Neuronal stem cell (in vitro differentiated cells): ENCODE results near the gene USP24.

ENCODE experiments used
- DNase-seq: peaks from one replicate; pipeline ENCODE4 v3.0.0-alpha.2; 2013; ENCODE audit warnings: low spot score
- H2AFZ ChIP-seq: one replicate; pipeline ENCODE4 v1.6.1; 2013; ENCODE audit warnings: mild to moderate bottlenecking, low read length, inconsistent platforms
- H2AK5ac ChIP-seq: 2 replicates; pipeline ENCODE4 v1.6.1; 2013; ENCODE audit warnings: low read depth, mild to moderate bottlenecking, inconsistent platforms, low read length, moderate library complexity, mixed read lengths
- H2BK120ac ChIP-seq: 2 replicates; pipeline ENCODE4 v1.6.1; 2013; ENCODE audit warnings: low read depth, mild to moderate bottlenecking, inconsistent platforms, low read length, moderate library complexity, mixed read lengths
- H2BK12ac ChIP-seq: one replicate; pipeline ENCODE4 v1.6.1; 2013; ENCODE audit warnings: low read length, inconsistent platforms
- H2BK15ac ChIP-seq: 2 replicates; pipeline ENCODE4 v1.6.1; 2013; ENCODE audit warnings: mild to moderate bottlenecking, low read length, inconsistent platforms, mixed read lengths
- H2BK5ac ChIP-seq: one replicate; pipeline ENCODE4 v1.6.1; 2013; ENCODE audit warnings: inconsistent platforms, mild to moderate bottlenecking, low read length, moderate library complexity
- H3K14ac ChIP-seq: one replicate; pipeline ENCODE4 v1.6.1; 2013; ENCODE audit warnings: low read length, inconsistent platforms
- H3K18ac ChIP-seq: 2 replicates; pipeline ENCODE4 v1.6.1; 2013; ENCODE audit warnings: low read length, inconsistent platforms
- H3K23ac ChIP-seq: 2 replicates; pipeline ENCODE4 v1.6.1; 2013; ENCODE audit warnings: low read depth, mild to moderate bottlenecking, mixed read lengths, low read length, inconsistent platforms; ENCODE audit not compliant: poor library complexity
- H3K27ac ChIP-seq: replicated peaks from 3 replicates; pipeline ENCODE4 v1.5.1; 2013; ENCODE audit warnings: low read length, inconsistent platforms
- H3K27me3 ChIP-seq, 3 experiments: 2 replicates each; pipeline ENCODE4 v1.6.1; 2013; ENCODE audit warnings: low read length in 3 of 3, mild to moderate bottlenecking in 2 of 3, inconsistent platforms in 1 of 3, low read depth in 1 of 3, mixed read lengths in 1 of 3, moderate library complexity in 1 of 3; ENCODE audit not compliant: control insufficient read depth in 3 of 3, insufficient read depth in 3 of 3
- H3K36me3 ChIP-seq, 2 donors: replicated peaks in 1 of 2; 2 replicates each; pipeline ENCODE4 v1.6.1; 2013; ENCODE audit warnings: low read length in 2 of 2; ENCODE audit not compliant: control insufficient read depth in 2 of 2, insufficient read depth in 2 of 2
- H3K4ac ChIP-seq: 2 replicates; pipeline ENCODE4 v1.6.1; 2013; ENCODE audit warnings: inconsistent platforms, mild to moderate bottlenecking, low read length, moderate library complexity
- H3K4me1 ChIP-seq, 2 donors: 1 replicate in 1 of 2; 2 replicates in 1 of 2; pipeline ENCODE4 v1.6.1; 2013; ENCODE audit warnings: low read length in 2 of 2, low read depth in 1 of 2; ENCODE audit not compliant: control insufficient read depth in 2 of 2, insufficient read depth in 1 of 2
- H3K4me2 ChIP-seq: one replicate; pipeline ENCODE4 v1.6.1; 2013; ENCODE audit warnings: mild to moderate bottlenecking, low read length, inconsistent platforms; ENCODE audit not compliant: insufficient read depth, poor library complexity, severe bottlenecking
- H3K4me3 ChIP-seq, 2 donors: 2 replicates each; pipeline ENCODE4 v1.5.1; 2013; ENCODE audit warnings: low read length in 2 of 2, mild to moderate bottlenecking in 2 of 2, inconsistent platforms in 1 of 2, moderate library complexity in 1 of 2
- H3K79me1 ChIP-seq: one replicate; pipeline ENCODE4 v1.6.1; 2013; ENCODE audit warnings: low read depth, mild to moderate bottlenecking, inconsistent platforms, low read length, moderate library complexity
- H3K9ac ChIP-seq: one replicate; pipeline ENCODE4 v1.6.1; 2013; ENCODE audit warnings: mild to moderate bottlenecking, low read depth, low read length, inconsistent platforms; ENCODE audit not compliant: poor library complexity
- H3K9me3 ChIP-seq, 2 donors: replicated peaks in 1 of 2; 2 replicates each; pipeline versions ENCODE3 to v1.6.1; 2013; ENCODE audit warnings: low read length in 2 of 2, mild to moderate bottlenecking in 2 of 2, inconsistent platforms in 1 of 2, low read depth in 1 of 2, mixed read lengths in 1 of 2, moderate library complexity in 1 of 2; ENCODE audit not compliant: control insufficient read depth in 2 of 2, insufficient read depth in 1 of 2
- H4K8ac ChIP-seq: one replicate; pipeline ENCODE4 v1.6.1; 2013; ENCODE audit warnings: low read depth, mild to moderate bottlenecking, inconsistent platforms, low read length, moderate library complexity
- H4K91ac ChIP-seq: one replicate; pipeline ENCODE4 v1.6.1; 2013; ENCODE audit warnings: low read length, low read depth, mild to moderate bottlenecking, inconsistent platforms; ENCODE audit not compliant: poor library complexity
- WGBS, 2 donors: extraction: QIAGEN DNeasy Blood & Tissue Kit; methylation state at CpG; one replicate each; pipeline ENCODE4 v1.1.7; 2013; ENCODE audit warnings: missing lambda C conversion rate in 2 of 2, mixed read lengths in 1 of 2; ENCODE audit not compliant: insufficient read length in 2 of 2, insufficient replicate concordance in 1 of 2; ENCODE audit errors: extremely low coverage in 2 of 2; 5-methylcytosine and 5-hydroxymethylcytosine counted together

The USP24 gene

DNA sequence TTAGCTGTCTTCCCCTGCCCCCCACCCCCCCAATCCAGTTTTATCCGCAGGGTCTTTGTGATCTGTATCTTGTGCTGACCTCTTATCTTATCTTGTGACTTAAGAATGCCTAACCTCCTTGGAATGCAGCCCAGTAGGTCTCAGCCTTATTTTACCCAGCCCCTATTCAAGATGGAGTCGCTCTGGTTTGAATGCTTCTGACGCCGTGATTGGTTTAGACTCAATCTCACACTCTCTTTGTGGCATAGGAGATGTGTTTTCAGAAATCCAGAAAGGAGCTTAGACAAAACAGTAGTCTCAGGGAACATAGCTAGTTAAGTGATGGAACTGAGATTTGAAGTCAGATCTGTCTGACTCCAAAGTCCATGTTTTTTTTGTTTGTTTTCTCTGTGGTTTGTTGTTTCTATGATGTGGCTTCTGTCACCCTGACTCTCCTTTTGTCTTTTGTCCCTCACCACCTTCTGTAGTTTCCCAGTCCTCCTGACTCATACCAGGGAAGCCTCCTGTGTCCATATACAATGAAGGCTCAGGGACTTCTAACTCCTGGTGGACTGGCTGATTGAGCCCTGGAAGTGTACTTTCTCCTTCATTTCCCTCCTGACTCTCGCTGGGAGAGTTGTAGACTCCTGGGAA, 18.1 kb upstream of the USP24 start:
- no peak overlapping the region for H3K27ac ChIP-seq

DNA sequence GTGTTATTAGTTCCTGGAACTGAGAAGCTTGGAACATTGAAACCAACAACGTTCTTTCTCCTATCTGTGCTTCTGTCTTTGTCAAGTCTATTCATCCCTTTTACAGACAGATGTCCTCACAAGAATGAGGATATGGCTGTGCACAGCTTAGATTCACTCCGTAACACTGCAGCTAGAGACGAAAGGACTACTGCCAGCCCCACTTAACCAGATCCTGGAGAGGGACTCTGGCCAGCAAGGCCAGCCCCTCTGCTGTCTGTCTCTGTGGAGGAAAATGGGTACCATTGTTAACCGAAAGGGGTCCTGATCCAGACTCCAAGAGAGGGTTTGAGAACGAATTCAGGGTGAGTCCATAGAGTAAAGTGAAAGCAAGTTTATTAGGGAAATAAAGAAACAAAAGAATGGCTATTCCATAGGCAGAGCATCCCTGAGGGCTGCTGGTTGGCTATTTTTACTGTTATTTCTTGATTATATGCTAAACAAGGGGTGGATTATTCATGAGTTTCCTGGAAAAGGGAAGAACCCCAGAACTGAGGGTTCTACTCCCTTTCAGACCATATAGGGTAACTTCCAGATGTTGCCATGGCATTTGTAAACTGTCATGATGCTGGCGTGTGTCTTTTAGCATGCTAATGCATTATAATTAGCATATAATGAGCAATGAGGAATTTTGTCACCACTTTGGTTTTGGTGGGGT, 17.4 kb upstream of the USP24 start:
- Histone ChIP-seq H2AK5ac (no peak overlapping the region), H3K9me3 (no peaks in the 10 kb centered on the region), H3K79me1 (no peaks in the 10 kb centered on the region), H3K27ac (no peak overlapping the region), H3K36me3 (no peaks in the 10 kb centered on the region), H3K4me3 (no peak overlapping the region), H2BK5ac (no peak overlapping the region), H2BK120ac (no peak overlapping the region), H2AFZ (no peak overlapping the region), H3K4me1 (no peaks in the 10 kb centered on the region), H3K9ac (no peak overlapping the region), H3K14ac (no peak overlapping the region), H2BK12ac (no peak overlapping the region), H3K18ac (no peak overlapping the region), H3K4ac (no peak overlapping the region), H4K8ac (no peak overlapping the region), H3K4me2 (no peak overlapping the region), H2BK15ac (no peak overlapping the region), H4K91ac (no peak overlapping the region), H3K23ac (no peak overlapping the region), H3K27me3 (no peaks in the 10 kb centered on the region)
- DNase-seq, result no peak
- WGBS, 2 donors, result no CpG with 5 or more reads among the region's 6 CpGs

More for the DNA sequence above, 18.1 kb upstream of the USP24 start:
- no CpG with 5 or more reads among the region's 5 CpGs for WGBS, 2 donors
- H3K9me3 ChIP-seq, result no peaks in the 10 kb centered on the region
- H4K91ac ChIP-seq, result no peak overlapping the region
- no peak overlapping the region for H2BK5ac ChIP-seq
- no peak overlapping the region for H2AFZ ChIP-seq
- H3K14ac ChIP-seq, result no peak overlapping the region
- H2BK15ac ChIP-seq, result no peak overlapping the region
- H2BK12ac ChIP-seq, result no peak overlapping the region
- H3K79me1 ChIP-seq, result no peaks in the 10 kb centered on the region
- no peaks in the 10 kb centered on the region for H3K4me1 ChIP-seq
- H4K8ac ChIP-seq, result no peak overlapping the region
- DNase-seq, result no peak
- no peaks in the 10 kb centered on the region for H3K27me3 ChIP-seq
- H3K4me2 ChIP-seq, result no peak overlapping the region
- H3K9ac ChIP-seq, result no peak overlapping the region
- H3K18ac ChIP-seq, result no peak overlapping the region
- no peaks in the 10 kb centered on the region for H3K36me3 ChIP-seq
- no peak overlapping the region for H3K23ac ChIP-seq
- no peak overlapping the region for H2AK5ac ChIP-seq
- no peak overlapping the region for H3K4ac ChIP-seq
- H3K4me3 ChIP-seq, result no peak overlapping the region
- no peak overlapping the region for H2BK120ac ChIP-seq

DNA sequence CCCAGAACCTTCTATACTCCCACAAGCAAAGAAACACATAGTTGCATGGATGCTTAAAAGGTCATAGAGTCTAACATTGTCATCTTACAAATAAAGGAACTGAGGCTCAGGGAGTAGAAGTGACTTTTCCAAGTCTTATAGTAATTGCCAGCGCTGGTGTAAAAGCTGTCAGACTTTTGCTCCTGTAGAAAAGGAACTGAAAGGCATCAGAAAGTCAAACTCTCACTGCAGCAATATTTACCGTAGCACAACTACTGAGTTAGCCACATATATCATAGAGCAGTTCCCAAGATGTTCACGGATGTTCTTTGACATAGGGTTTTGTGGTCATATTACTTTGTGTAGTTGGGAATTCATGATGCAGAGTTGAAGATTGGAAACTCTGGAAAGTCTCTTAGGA, 16.6 kb upstream of the USP24 start:
- Histone ChIP-seq H3K14ac (no peak overlapping the region), H4K91ac (no peak overlapping the region), H3K9ac (no peak overlapping the region), H2BK5ac (no peak overlapping the region), H2BK15ac (no peak overlapping the region), H3K23ac (no peak overlapping the region), H3K4me1 (no peaks in the 10 kb centered on the region), H3K4ac (no peak overlapping the region), H2AK5ac (no peak overlapping the region), H3K4me3 (no peak overlapping the region), H3K9me3 (no peaks in the 10 kb centered on the region), H3K79me1 (no peaks in the 10 kb centered on the region), H3K27ac (no peak overlapping the region), H2AFZ (no peak overlapping the region), H3K4me2 (no peak overlapping the region), H3K36me3 (no peaks in the 10 kb centered on the region), H3K18ac (no peak overlapping the region), H2BK12ac (no peak overlapping the region), H2BK120ac (no peak overlapping the region), H4K8ac (no peak overlapping the region), H3K27me3 (no peaks in the 10 kb centered on the region)
- DNase-seq, result no peak
- WGBS, 2 donors, result no CpG with 5 or more reads among the region's 3 CpGs

DNA sequence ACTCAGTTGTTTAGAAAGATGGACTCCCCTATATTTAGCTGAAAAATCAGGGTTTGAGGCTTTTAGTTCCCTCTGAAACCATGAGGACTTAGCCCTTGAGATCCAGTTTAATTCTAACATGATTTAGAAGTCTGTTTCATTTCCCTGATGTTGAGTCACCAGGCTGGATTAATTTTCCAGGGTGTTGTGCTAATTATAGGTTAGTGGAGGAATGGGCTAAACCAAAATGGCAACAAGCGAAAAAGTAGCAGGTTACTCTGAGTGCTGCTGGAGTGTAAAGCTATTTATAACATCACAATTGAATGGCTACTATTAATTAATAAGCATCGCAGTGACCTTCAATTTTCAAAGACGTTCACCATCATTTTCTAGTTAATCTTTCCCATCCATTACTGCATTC, 15.5 kb upstream of the USP24 start:
- Histone ChIP-seq H4K8ac (no peak overlapping the region), H2AK5ac (no peak overlapping the region), H3K9ac (no peak overlapping the region), H2BK12ac (no peak overlapping the region), H3K27ac (no peak overlapping the region), H3K4me2 (no peak overlapping the region), H2BK15ac (no peak overlapping the region), H4K91ac (no peak overlapping the region), H3K23ac (no peak overlapping the region), H2BK120ac (no peak overlapping the region), H3K18ac (no peak overlapping the region), H3K4me1 (no peaks in the 10 kb centered on the region), H3K36me3 (no peaks in the 10 kb centered on the region), H2BK5ac (no peak overlapping the region), H3K14ac (no peak overlapping the region), H3K9me3 (no peaks in the 10 kb centered on the region), H3K4ac (no peak overlapping the region), H3K27me3 (no peaks in the 10 kb centered on the region), H2AFZ (no peak overlapping the region), H3K4me3 (no peak overlapping the region), H3K79me1 (no peaks in the 10 kb centered on the region)
- WGBS, 2 donors, result no CpG with 5 or more reads among the region's 3 CpGs
- no peak for DNase-seq
